Measurements from ENCODE around the gene ZC3H4.

GRCh38 chr19:47157431-47158321, 44.1 kb upstream of the ZC3H4 start:
- no peak for TF ChIP-seq EZH2 (IDR thresholded peaks at IDR 0.05; ENCODE audit: borderline replicate concordance, low read depth, low read length)
- TF ChIP-seq MTF1 (CRISPR knock-in tag; IDR thresholded peaks at IDR 0.05; ENCODE audit: borderline replicate concordance), result no peak
- no peak for TF ChIP-seq KDM1A (IDR thresholded peaks at IDR 0.05)
- no peak for TF ChIP-seq SRSF7 (optimal IDR thresholded peaks at IDR 0.05; ENCODE audit: low read depth, low read length)
- TF ChIP-seq, protein P1, sequence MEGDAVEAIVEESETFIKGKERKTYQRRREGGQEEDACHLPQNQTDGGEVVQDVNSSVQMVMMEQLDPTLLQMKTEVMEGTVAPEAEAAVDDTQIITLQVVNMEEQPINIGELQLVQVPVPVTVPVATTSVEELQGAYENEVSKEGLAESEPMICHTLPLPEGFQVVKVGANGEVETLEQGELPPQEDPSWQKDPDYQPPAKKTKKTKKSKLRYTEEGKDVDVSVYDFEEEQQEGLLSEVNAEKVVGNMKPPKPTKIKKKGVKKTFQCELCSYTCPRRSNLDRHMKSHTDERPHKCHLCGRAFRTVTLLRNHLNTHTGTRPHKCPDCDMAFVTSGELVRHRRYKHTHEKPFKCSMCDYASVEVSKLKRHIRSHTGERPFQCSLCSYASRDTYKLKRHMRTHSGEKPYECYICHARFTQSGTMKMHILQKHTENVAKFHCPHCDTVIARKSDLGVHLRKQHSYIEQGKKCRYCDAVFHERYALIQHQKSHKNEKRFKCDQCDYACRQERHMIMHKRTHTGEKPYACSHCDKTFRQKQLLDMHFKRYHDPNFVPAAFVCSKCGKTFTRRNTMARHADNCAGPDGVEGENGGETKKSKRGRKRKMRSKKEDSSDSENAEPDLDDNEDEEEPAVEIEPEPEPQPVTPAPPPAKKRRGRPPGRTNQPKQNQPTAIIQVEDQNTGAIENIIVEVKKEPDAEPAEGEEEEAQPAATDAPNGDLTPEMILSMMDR (IDR thresholded peaks at IDR 0.05 in 2 of 3, conservative IDR thresholded peaks at IDR 0.05 in 1 of 3; ENCODE audit: insufficient read depth in 2 of 3, low read depth in 1 of 3, low read length in 3 of 3), result no peak
- no peak for TF ChIP-seq HNRNPH1 (optimal IDR thresholded peaks at IDR 0.05; ENCODE audit: low read depth, low read length)
- TF ChIP-seq SMC3 (conservative IDR thresholded peaks at IDR 0.05; ENCODE audit: insufficient read depth, low read depth, low read length), result no peak
- no peak for TF ChIP-seq RAD21 (CRISPR knock-in tag; conservative IDR thresholded peaks at IDR 0.05 in 1 of 2, IDR thresholded peaks at IDR 0.05 in 1 of 2)
- no peak for TF ChIP-seq FOXJ3 (CRISPR knock-in tag; IDR thresholded peaks at IDR 0.05)
- TF ChIP-seq EP300 (IDR thresholded peaks at IDR 0.05; ENCODE audit: low read length), result no peak
